Measurements from ENCODE around the gene LTBP2.
"Not testable (repeated sequence)": the region's sequence is repeated elsewhere in the genome, so short reads cannot be mapped to it uniquely, and the experiment has no call there.

Gene LTBP2

DNA sequence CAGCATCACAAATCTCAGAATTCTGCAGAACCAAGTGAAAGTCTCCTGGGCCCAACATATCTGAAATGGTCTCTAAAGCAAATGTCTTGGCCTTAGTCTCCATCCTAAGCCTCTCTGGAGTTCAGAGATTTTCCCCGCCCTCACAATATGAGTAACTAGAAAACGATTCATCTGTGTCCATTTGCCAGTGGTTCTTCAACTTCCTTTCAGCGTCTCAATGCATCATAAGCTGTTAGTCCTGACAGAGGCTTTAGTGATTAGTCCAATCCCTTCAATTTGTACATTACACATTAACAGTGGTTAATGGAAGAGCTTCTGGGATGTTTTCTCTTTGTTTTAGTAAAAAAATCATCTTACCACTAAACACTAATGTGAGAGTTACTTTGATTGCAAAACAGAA is 136.4 kb downstream of the LTBP2 start:
- no peak overlapping the region for H3K27ac Mint-ChIP-seq
- H3K4me3 Mint-ChIP-seq = no peak overlapping the region
- peaks cover 17% of the 10 kb centered on the region for H3K36me3 Mint-ChIP-seq (ENCODE audit: low read depth)
- no peak for DNase-seq
- H3K4me1 Mint-ChIP-seq (ENCODE audit: low read depth) = peaks cover 2% of the 10 kb centered on the region
- no peaks in the 10 kb centered on the region for H3K27me3 Mint-ChIP-seq
- no peaks in the 10 kb centered on the region for H3K9me3 Mint-ChIP-seq

DNA sequence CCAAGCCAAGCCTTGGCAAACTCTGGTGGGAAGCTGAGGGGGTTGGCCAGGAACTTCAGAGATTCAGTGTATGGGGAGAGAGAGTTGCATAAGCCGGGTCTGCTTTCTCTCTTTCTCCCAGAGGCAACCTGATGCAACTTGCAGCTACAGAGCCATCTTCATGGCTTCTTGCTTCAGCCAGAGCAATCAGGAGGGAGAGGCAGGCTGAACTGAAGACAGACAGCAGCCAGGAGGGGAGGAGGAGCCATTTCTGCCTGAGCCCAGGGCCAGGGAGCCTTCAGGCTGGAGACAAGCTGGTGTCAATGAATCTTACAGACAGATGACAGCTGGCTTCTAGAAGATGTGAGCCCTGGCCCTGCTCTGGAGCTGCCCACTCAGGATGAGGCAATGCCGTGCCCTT is 137.7 kb downstream of the LTBP2 start:
- peaks cover 4% of the 10 kb centered on the region for H3K36me3 Mint-ChIP-seq (ENCODE audit: low read depth)
- H3K4me1 Mint-ChIP-seq (ENCODE audit: low read depth) = peaks cover 2% of the 10 kb centered on the region
- H3K4me3 Mint-ChIP-seq = no peak overlapping the region
- H3K9me3 Mint-ChIP-seq = no peaks in the 10 kb centered on the region
- no peak overlapping the region for H3K27ac Mint-ChIP-seq
- DNase-seq = no peak
- no peaks in the 10 kb centered on the region for H3K27me3 Mint-ChIP-seq

DNA sequence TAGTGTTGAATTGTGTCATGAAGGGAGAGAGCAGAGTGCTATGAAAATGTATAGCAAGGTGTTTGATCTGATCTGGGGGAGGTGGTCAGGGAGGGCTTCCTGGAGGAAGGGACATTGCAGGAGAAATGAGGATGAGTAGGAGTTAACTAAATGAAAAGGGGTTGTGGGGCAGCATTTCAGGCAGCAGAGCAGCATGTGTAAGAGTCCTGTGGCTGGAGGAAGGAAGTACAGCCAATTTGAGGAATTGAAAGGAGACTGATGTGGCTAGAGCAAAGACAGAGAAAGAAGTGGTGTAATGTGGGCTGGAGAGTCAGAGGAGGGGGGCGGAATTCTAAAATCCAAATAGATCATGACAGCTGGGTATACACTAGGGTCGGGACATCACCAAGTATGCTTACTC is 139.4 kb downstream of the LTBP2 start:
- DNase-seq = no peak
- Mint-ChIP-seq H3K27me3 (no peaks in the 10 kb centered on the region), H3K27ac (no peak overlapping the region), H3K9me3 (no peaks in the 10 kb centered on the region), H3K4me1 (ENCODE audit: low read depth) (peaks cover 2% of the 10 kb centered on the region), H3K4me3 (no peak overlapping the region), H3K36me3 (ENCODE audit: low read depth) (no peaks in the 10 kb centered on the region)

DNA sequence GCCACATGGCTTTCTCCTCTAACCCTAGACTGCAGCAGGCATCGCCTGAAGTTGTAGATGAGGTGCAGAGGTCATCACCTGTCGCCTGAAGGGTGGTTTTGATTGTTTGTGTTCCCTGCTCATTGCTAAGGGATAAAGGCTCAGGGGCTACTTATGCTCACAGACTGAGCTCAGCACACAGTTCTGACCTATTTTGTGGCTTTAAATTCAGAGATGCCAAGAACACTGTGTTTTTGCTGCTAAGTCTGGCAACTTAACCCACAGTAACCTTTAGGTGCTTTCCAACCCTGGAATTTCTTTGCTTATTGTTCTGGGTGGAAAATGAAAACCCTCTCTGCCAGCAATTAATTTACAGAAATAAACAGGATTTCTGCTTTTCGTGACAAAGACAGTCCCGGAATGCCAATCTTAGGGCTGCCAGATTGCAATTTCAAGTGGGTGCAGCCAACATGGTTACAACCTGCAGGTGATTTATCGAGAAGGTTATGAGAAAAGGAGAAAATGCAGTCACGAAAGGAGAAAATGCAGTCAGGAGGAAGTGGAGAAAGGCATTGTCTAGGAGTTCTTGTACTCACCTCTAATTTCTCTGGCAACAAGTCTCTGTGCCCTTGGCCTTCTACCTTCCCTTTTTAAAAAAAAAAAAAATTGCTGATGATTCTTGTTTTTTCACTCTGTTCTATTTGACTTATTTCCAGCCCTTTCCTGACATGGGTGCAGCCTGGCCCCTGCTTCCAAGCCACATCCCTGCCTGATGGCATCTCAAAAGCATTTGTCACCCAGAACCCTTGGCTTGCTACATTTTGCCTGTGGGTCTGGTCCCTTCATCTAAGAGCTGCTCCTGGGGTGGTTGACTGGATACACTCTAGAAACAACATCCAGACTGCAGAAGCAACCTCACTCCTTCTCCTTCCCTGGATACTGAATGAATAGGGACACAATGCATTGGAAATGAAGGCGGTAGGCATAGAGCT is 142.2 kb downstream of the LTBP2 start:
- no peak for DNase-seq
- Mint-ChIP-seq H3K9me3 (no peaks in the 10 kb centered on the region), H3K4me1 (ENCODE audit: low read depth) (no peaks in the 10 kb centered on the region), H3K36me3 (ENCODE audit: low read depth) (no peaks in the 10 kb centered on the region), H3K27me3 (no peaks in the 10 kb centered on the region), H3K27ac (no peak overlapping the region), H3K4me3 (no peak overlapping the region)

DNA sequence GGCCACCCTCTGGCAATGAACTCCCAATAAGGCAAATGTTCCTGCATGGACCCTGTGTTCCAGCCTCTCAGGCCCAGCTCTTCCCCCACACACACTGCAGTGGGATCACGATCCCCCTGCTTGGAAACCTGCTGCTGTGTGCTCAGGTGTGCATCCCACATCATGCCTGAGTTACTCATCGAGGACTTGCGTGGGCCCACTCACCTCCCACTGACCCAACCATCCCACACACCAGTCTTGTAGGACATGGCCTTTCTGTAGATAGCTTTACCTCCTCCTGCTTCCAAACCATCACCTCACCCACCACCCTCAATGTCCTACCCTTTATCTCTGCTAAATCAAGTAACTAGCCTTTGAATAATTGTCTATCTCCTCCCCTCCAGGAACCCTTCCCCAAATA is 143.5 kb downstream of the LTBP2 start:
- Mint-ChIP-seq H3K27me3 (no peaks in the 10 kb centered on the region), H3K9me3 (no peaks in the 10 kb centered on the region), H3K36me3 (ENCODE audit: low read depth) (no peaks in the 10 kb centered on the region), H3K4me1 (ENCODE audit: low read depth) (no peaks in the 10 kb centered on the region), H3K27ac (no peak overlapping the region), H3K4me3 (no peak overlapping the region)
- no peak for DNase-seq

DNA sequence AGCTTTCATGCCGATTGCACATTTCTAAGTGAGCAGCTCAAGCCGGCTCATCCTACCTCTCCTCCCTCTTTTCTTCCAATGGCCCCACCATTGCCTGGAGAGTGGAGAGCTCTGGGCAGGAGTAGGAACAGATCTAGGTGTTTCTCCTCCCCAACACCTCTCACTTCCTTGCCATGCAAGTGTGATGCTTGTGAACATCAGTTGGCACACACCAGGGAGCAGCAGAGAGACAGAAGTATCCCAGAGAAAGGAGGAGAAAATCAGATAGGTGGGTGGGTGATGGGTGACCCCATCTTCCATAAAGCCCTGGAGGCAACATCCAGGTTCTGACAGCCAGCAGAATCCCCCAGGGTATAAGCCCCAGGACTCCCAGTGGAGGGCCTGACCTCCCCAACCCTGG is 146.7 kb downstream of the LTBP2 start:
- Mint-ChIP-seq H3K4me3 (no peak overlapping the region), H3K27me3 (peaks cover 6% of the 10 kb centered on the region), H3K4me1 (ENCODE audit: low read depth) (no peaks in the 10 kb centered on the region), H3K36me3 (ENCODE audit: low read depth) (no peaks in the 10 kb centered on the region), H3K9me3 (no peaks in the 10 kb centered on the region), H3K27ac (no peak overlapping the region)
- DNase-seq = no peak

DNA sequence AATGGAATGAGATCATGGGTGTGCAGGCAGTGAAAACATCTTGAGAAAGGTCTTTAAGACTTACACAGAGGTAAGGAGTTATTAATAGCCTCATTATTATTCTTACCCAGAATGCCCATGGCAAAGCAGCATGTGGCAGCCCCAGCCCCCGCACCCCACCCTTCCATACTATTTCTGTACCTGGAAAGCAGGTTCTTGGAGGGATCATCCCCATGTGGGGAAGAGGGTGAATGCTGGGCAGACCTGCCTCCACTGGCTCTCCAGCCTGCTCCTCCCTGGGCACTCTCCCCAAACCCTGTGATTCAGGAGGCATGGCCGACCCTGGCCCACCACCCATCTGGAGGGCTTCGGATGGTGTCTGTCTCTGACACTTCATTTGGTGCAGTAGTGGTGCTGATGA is 147.3 kb downstream of the LTBP2 start:
- Mint-ChIP-seq H3K9me3 (no peaks in the 10 kb centered on the region), H3K4me3 (no peak overlapping the region), H3K4me1 (ENCODE audit: low read depth) (no peaks in the 10 kb centered on the region), H3K36me3 (ENCODE audit: low read depth) (no peaks in the 10 kb centered on the region), H3K27ac (no peak overlapping the region), H3K27me3 (peaks cover 6% of the 10 kb centered on the region)
- no peak for DNase-seq

DNA sequence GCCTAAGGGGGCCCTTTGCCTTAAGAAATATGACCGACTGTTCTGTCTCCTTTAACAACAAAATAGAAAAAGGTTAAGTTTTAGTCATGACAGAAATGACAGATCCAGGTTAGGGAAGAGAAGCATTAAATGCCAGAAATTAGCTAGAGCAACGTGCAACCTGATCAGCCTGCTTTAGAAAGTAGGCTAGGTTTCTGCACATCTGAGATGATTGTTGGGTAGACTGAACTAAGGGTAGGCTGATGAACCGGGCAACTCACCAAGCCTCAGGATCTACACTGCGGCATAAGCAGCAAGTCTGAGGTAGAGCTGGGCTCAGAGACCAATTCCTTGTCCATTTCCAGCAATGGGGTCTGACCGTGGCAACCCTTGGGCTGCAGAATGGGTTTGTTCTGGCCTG is 148.3 kb downstream of the LTBP2 start:
- H3K4me1 Mint-ChIP-seq (ENCODE audit: low read depth) = no peaks in the 10 kb centered on the region
- no peaks in the 10 kb centered on the region for H3K9me3 Mint-ChIP-seq
- no peak overlapping the region for H3K27ac Mint-ChIP-seq
- no peak overlapping the region for H3K4me3 Mint-ChIP-seq
- peaks cover 6% of the 10 kb centered on the region for H3K27me3 Mint-ChIP-seq
- no peaks in the 10 kb centered on the region for H3K36me3 Mint-ChIP-seq (ENCODE audit: low read depth)
- DNase-seq = no peak

DNA sequence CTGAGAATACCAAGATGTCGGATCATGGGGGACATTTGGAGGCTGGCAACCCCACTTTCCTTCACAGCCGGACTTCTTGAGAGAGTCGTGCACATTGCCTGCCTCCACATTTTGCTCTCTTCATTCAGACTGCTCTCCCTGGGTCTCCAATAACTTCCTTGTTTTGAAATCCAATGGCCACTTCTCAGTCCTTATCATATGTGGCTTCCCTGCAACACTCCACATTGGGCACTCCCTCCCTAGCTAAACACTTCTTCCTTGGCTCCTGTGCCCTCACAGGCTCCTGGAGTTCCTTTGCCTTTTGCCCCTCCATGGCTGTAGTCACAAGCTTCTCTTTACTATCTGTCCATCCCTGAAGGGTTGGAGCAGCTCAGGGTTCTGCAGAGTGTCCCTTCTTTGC is 149.0 kb downstream of the LTBP2 start:
- H3K27ac Mint-ChIP-seq = no peak overlapping the region
- H3K36me3 Mint-ChIP-seq (ENCODE audit: low read depth) = no peaks in the 10 kb centered on the region
- H3K9me3 Mint-ChIP-seq = no peaks in the 10 kb centered on the region
- no peak overlapping the region for H3K4me3 Mint-ChIP-seq
- peaks cover 6% of the 10 kb centered on the region for H3K27me3 Mint-ChIP-seq
- no peaks in the 10 kb centered on the region for H3K4me1 Mint-ChIP-seq (ENCODE audit: low read depth)
- no peak for DNase-seq

DNA sequence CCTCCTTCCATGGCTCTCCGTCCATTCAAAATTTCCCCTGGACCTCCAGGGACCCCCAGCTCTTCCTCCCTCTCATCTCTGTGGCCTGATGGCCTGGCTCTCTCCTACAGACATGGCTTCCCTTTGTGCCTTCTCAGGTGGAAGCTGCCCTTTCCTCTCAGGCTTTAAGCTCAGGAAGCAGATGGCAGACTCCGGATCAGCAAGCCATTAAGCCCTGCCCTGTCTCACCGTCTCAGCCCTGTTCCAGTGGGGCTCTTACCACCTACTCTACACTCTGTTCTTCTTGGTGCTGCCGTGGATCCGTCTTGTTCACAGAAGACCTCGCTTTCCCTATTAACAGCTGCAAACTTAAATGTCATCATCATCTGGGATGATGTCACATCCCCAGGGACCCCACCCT is 152.1 kb downstream of the LTBP2 start:
- Mint-ChIP-seq H3K36me3 (ENCODE audit: low read depth) (no peaks in the 10 kb centered on the region), H3K27ac (no peak overlapping the region), H3K9me3 (no peaks in the 10 kb centered on the region), H3K4me1 (ENCODE audit: low read depth) (no peaks in the 10 kb centered on the region), H3K27me3 (peaks cover 6% of the 10 kb centered on the region), H3K4me3 (no peak overlapping the region)
- DNase-seq = no peak

DNA sequence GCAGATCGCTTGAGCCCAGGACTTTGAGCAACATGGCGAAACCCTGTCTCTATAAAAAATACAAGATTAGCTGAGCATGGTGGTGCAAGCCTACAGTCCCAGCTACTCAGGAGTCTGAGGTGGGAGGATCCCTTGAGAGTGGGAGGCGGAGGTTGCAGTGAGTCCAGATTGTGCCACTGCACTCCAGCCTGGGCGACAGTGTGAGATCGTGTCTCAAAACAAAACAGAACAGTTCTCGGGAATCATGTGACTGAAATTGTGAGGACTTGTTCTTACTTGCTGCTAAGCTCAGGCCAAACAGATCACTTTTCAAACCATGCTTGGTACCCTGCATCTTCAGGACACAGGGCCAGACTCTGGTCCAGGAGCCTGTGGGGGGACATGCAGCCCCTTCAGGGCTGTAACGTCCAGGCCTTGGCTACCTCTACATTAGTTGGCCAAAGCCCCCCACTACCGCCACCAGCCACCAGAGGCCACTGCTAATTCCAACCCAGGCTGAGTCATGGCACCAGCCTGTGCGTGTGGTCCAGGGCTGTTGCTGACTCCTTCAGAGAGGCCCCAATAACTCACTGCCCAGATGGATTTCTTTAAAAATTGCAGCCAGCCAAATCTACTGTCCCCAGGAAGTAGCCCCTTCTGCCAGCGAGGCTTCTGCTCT is 152.6 kb downstream of the LTBP2 start:
- no peaks in the 10 kb centered on the region for H3K4me1 Mint-ChIP-seq (ENCODE audit: low read depth)
- no peaks in the 10 kb centered on the region for H3K9me3 Mint-ChIP-seq
- no peaks in the 10 kb centered on the region for H3K36me3 Mint-ChIP-seq (ENCODE audit: low read depth)
- peaks cover 6% of the 10 kb centered on the region for H3K27me3 Mint-ChIP-seq
- peak; percentile 42 for DNase-seq
- H3K4me3 Mint-ChIP-seq = no peak overlapping the region
- H3K27ac Mint-ChIP-seq = no peak overlapping the region

DNA sequence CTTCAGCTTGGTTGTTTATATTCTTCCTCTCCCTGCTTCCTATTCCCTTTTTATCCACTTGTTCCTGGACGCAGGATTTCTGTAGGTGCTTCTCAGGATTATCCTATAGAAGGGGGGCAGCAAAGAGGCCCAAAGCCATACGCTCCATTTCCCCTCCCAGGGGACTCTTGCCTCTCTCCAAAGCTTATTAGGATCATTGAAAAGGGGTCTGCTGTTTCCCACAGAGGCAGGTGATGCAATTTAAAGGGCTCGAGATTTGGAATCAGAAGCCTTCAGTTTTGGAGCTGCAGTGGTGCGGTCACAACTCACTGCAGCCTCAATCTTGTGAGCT is 154.5 kb downstream of the LTBP2 start:
- no peaks in the 10 kb centered on the region for H3K4me1 Mint-ChIP-seq (ENCODE audit: low read depth)
- no peaks in the 10 kb centered on the region for H3K36me3 Mint-ChIP-seq (ENCODE audit: low read depth)
- no peak overlapping the region for H3K4me3 Mint-ChIP-seq
- H3K27me3 Mint-ChIP-seq = peaks cover 8% of the 10 kb centered on the region
- H3K9me3 Mint-ChIP-seq = no peaks in the 10 kb centered on the region
- no peak for DNase-seq
- H3K27ac Mint-ChIP-seq = no peak overlapping the region

DNA sequence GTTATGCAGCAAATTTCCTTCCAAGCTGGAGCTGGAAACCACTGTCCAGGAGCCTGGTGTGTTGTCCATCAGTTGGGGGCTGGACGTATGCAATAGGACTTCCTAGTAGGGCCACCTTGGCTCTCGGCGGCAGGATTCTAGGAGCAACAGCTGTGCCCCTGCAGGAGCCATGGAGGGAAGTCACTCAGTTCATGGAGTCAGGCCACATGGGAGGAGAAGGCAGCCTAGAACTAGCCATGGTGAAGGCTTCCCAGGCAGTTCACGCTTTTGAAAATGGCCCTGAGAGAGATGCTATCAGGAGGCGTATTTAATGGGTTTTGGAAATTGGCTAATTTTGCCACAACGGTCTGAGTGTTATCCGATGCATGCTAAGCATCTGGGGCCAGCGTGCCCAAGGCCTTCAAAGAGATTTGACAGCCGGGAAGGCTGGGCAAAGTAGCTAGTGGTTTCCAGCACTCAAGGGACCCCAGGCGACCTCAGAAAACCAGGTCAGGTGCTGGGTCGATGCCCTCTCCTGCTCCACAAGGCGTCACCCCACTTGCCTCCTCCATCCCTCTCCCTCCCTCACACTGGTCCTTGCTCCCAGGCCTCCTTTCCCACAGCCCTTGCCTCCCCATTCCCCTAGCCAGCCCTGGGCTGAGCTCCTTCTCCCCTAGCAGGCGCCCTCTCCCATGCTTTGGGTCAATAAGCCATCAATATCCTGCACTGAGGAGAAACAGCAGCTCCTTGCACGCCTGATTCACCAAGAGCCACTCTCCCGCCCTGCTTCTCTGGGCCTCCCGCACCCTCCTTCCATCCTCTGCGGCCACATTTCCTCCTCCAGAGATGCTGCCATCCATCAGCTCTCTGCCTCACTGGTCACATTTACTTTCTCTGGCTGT is 155.1 kb downstream of the LTBP2 start:
- Mint-ChIP-seq H3K4me1 (ENCODE audit: low read depth) (no peaks in the 10 kb centered on the region), H3K27ac (no peak overlapping the region), H3K9me3 (no peaks in the 10 kb centered on the region), H3K27me3 (peaks cover 4% of the 10 kb centered on the region), H3K4me3 (no peak overlapping the region), H3K36me3 (ENCODE audit: low read depth) (no peaks in the 10 kb centered on the region)
- DNase-seq = no peak

DNA sequence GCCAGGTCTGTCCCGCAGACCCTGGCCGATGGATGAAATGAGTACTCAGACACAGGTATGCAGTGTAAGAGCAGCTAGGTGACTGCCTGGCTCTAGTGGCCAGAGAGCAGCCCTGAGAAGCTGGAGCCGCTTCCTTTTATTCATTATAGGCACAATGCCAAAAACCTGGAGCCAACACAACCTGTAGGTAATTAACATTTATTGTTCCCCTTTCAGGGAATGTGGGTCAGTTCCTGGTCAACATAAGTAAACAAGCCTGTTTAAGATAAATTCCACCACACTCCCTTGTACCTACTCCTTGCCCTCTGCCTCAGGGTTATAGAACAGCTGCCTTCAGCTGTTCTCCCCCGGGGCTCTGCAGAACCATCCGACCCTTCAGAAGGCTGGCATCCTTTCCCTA is 157.6 kb downstream of the LTBP2 start:
- not testable (repeated sequence) for H3K27ac Mint-ChIP-seq; H3K36me3 Mint-ChIP-seq (ENCODE audit: low read depth); H3K9me3 Mint-ChIP-seq; DNase-seq; H3K4me1 Mint-ChIP-seq (ENCODE audit: low read depth); H3K27me3 Mint-ChIP-seq; H3K4me3 Mint-ChIP-seq

Measured in activated T-cell treated with anti-CD3 and anti-CD28 coated beads, Interleukin-2, amount 50 U/mL, for 24 hours (primary cell).